ENCODE data around the gene ZNF300. TPM values are rescaled to one million over a fixed set of nuclear protein-coding genes. Genes with fewer than 3 reads are reported as not detected.

Gene ZNF300
- polyA plus RNA-seq, 1 experiment = 2.6 TPM

Other genes with a start within 250 kb of the ZNF300 start
- 0.04 and 0.13 TPM in 2 replicates for gene MYOZ3, start 243.7 kb downstream of the ZNF300 start, polyA plus RNA-seq (2011; rRNA removed)
- gene RBM22, start 203.9 kb downstream of the ZNF300 start, polyA plus RNA-seq (2011; rRNA removed) = 31.4 and 45.2 TPM in 2 replicates
- gene DCTN4, start 146.0 kb downstream of the ZNF300 start, polyA plus RNA-seq (2011; rRNA removed) = 50.2 and 54.8 TPM in 2 replicates
- gene SMIM3, start 126.2 kb downstream of the ZNF300 start, polyA plus RNA-seq (2011; rRNA removed) = 43.7 and 45.0 TPM in 2 replicates
- not detected in 2 replicates for gene IRGM, start 58.5 kb downstream of the ZNF300 start, polyA plus RNA-seq (2011; rRNA removed)
- 2.8 and 3.8 TPM in 2 replicates for gene GPX3, start 115.6 kb upstream of the ZNF300 start, polyA plus RNA-seq (2011; rRNA removed)
- gene TNIP1, start 176.1 kb upstream of the ZNF300 start, polyA plus RNA-seq (2011; rRNA removed) = 54.5 and 80.8 TPM in 2 replicates

Measured in BJ (cell line).